ENCODE measurements around the gene MPHOSPH10.

GRCh38 chr2:71126957-71127356 is 3.5 kb upstream of the MPHOSPH10 start:
- TF ChIP-seq, protein P1, sequence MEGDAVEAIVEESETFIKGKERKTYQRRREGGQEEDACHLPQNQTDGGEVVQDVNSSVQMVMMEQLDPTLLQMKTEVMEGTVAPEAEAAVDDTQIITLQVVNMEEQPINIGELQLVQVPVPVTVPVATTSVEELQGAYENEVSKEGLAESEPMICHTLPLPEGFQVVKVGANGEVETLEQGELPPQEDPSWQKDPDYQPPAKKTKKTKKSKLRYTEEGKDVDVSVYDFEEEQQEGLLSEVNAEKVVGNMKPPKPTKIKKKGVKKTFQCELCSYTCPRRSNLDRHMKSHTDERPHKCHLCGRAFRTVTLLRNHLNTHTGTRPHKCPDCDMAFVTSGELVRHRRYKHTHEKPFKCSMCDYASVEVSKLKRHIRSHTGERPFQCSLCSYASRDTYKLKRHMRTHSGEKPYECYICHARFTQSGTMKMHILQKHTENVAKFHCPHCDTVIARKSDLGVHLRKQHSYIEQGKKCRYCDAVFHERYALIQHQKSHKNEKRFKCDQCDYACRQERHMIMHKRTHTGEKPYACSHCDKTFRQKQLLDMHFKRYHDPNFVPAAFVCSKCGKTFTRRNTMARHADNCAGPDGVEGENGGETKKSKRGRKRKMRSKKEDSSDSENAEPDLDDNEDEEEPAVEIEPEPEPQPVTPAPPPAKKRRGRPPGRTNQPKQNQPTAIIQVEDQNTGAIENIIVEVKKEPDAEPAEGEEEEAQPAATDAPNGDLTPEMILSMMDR (IDR thresholded peaks at IDR 0.05 in 4 of 5, conservative IDR thresholded peaks at IDR 0.05 in 1 of 5), result no peak
- TF ChIP-seq POLR2A (IDR thresholded peaks at IDR 0.05), result no peak
